Measurements from ENCODE around the gene LRRTM4.

Gene LRRTM4

GRCh38 chr2:77428946-77429345, 93.2 kb downstream of the LRRTM4 start:
- H3K36me3 Mint-ChIP-seq, result no peaks in the 10 kb centered on the region
- ATAC-seq (replicated peaks), result no peak
- no peak overlapping the region for H3K27ac Mint-ChIP-seq
- no peak for DNase-seq
- H3K4me3 Mint-ChIP-seq, result no peak overlapping the region
- no peaks in the 10 kb centered on the region for H3K27me3 Mint-ChIP-seq
- no peaks in the 10 kb centered on the region for H3K4me1 Mint-ChIP-seq
- H3K9me3 Mint-ChIP-seq, result peaks cover 3 to 4% of the 10 kb centered on the region in 2 donors

GRCh38 chr2:77421971-77422370, 100.2 kb downstream of the LRRTM4 start:
- H3K4me1 Mint-ChIP-seq, result no peaks in the 10 kb centered on the region
- H3K4me3 Mint-ChIP-seq, result no peak overlapping the region
- DNase-seq (no peak), ATAC-seq (replicated peaks) (no peak)
- no peaks in the 10 kb centered on the region for H3K27me3 Mint-ChIP-seq
- H3K9me3 Mint-ChIP-seq, result no peaks in the 10 kb centered on the region
- no peak overlapping the region for H3K27ac Mint-ChIP-seq
- H3K36me3 Mint-ChIP-seq, result no peaks in the 10 kb centered on the region

GRCh38 chr2:77418537-77418936, 103.6 kb downstream of the LRRTM4 start:
- no peaks in the 10 kb centered on the region for H3K36me3 Mint-ChIP-seq
- H3K27me3 Mint-ChIP-seq, result no peaks in the 10 kb centered on the region
- no peak for ATAC-seq (replicated peaks)
- no peaks in the 10 kb centered on the region for H3K9me3 Mint-ChIP-seq
- H3K4me1 Mint-ChIP-seq, result no peaks in the 10 kb centered on the region
- H3K27ac Mint-ChIP-seq, result no peak overlapping the region
- no peak for DNase-seq
- no peak overlapping the region for H3K4me3 Mint-ChIP-seq

GRCh38 chr2:77404189-77404588, 118.0 kb downstream of the LRRTM4 start:
- H3K27me3 Mint-ChIP-seq, result no peaks in the 10 kb centered on the region
- ATAC-seq (replicated peaks) (no peak), DNase-seq (no peak)
- H3K9me3 Mint-ChIP-seq, result peaks cover 0 to 2% of the 10 kb centered on the region in 2 donors
- H3K4me3 Mint-ChIP-seq, result no peak overlapping the region
- H3K27ac Mint-ChIP-seq, result no peak overlapping the region
- H3K36me3 Mint-ChIP-seq, result no peaks in the 10 kb centered on the region
- H3K4me1 Mint-ChIP-seq, result no peaks in the 10 kb centered on the region

GRCh38 chr2:77398970-77399600, 123.1 kb downstream of the LRRTM4 start:
- DNase-seq (no peak), ATAC-seq (replicated peaks) (no peak)
- Mint-ChIP-seq H3K9me3 (no peaks in the 10 kb centered on the region), H3K4me3 (no peak overlapping the region), H3K27me3 (no peaks in the 10 kb centered on the region), H3K4me1 (no peaks in the 10 kb centered on the region), H3K36me3 (no peaks in the 10 kb centered on the region), H3K27ac (no peak overlapping the region)

- Mint-ChIP-seq H3K4me1 (no peaks in the 10 kb centered on the region), H3K36me3 (no peaks in the 10 kb centered on the region), H3K27ac (no peak overlapping the region), H3K27me3 (no peaks in the 10 kb centered on the region), H3K9me3 (peaks cover 0 to 1% of the 10 kb centered on the region in 2 donors), H3K4me3 (no peak overlapping the region)
- ATAC-seq (replicated peaks), result no peak
- DNase-seq, result no peak
Measured at GRCh38 chr2:77397763-77398162, 124.4 kb downstream of the LRRTM4 start.

- Mint-ChIP-seq H3K27ac (no peak overlapping the region), H3K36me3 (no peaks in the 10 kb centered on the region), H3K27me3 (no peaks in the 10 kb centered on the region), H3K4me1 (no peaks in the 10 kb centered on the region), H3K4me3 (no peak overlapping the region), H3K9me3 (peaks cover 0 to 1% of the 10 kb centered on the region in 2 donors)
- ATAC-seq (replicated peaks) (no peak), DNase-seq (no peak)
Measured at GRCh38 chr2:77395011-77395410, 127.2 kb downstream of the LRRTM4 start.

- no peak overlapping the region for H3K27ac Mint-ChIP-seq
- H3K4me1 Mint-ChIP-seq, result no peaks in the 10 kb centered on the region
- H3K36me3 Mint-ChIP-seq, result no peaks in the 10 kb centered on the region
- no peaks in the 10 kb centered on the region for H3K27me3 Mint-ChIP-seq
- ATAC-seq (replicated peaks), result no peak
- no peak for DNase-seq
- no peak overlapping the region for H3K4me3 Mint-ChIP-seq
- H3K9me3 Mint-ChIP-seq, result peaks cover 0 to 1% of the 10 kb centered on the region in 2 donors
Measured at GRCh38 chr2:77391119-77391518, 131.1 kb downstream of the LRRTM4 start.

- no peak for DNase-seq
- no peaks in the 10 kb centered on the region for H3K36me3 Mint-ChIP-seq
- no peak overlapping the region for H3K4me3 Mint-ChIP-seq
- no peaks in the 10 kb centered on the region for H3K9me3 Mint-ChIP-seq
- H3K27me3 Mint-ChIP-seq, result no peaks in the 10 kb centered on the region
- no peak for ATAC-seq (replicated peaks)
- no peaks in the 10 kb centered on the region for H3K4me1 Mint-ChIP-seq
- no peak overlapping the region for H3K27ac Mint-ChIP-seq
Measured at GRCh38 chr2:77387324-77387723, 134.9 kb downstream of the LRRTM4 start.

GRCh38 chr2:77372636-77373035, 149.5 kb downstream of the LRRTM4 start:
- H3K9me3 Mint-ChIP-seq, result peaks cover 0 to 4% of the 10 kb centered on the region in 2 donors
- no peaks in the 10 kb centered on the region for H3K36me3 Mint-ChIP-seq
- ATAC-seq (replicated peaks), result no peak
- no peak overlapping the region for H3K4me3 Mint-ChIP-seq
- H3K4me1 Mint-ChIP-seq, result no peaks in the 10 kb centered on the region
- H3K27me3 Mint-ChIP-seq, result no peaks in the 10 kb centered on the region
- H3K27ac Mint-ChIP-seq, result no peak overlapping the region
- no peak for DNase-seq

GRCh38 chr2:77370511-77370910, 151.7 kb downstream of the LRRTM4 start:
- H3K4me1 Mint-ChIP-seq, result no peaks in the 10 kb centered on the region
- peaks cover 0 to 4% of the 10 kb centered on the region in 2 donors for H3K9me3 Mint-ChIP-seq
- DNase-seq (no peak), ATAC-seq (replicated peaks) (no peak)
- H3K4me3 Mint-ChIP-seq, result no peak overlapping the region
- H3K27ac Mint-ChIP-seq, result no peak overlapping the region
- no peaks in the 10 kb centered on the region for H3K36me3 Mint-ChIP-seq
- H3K27me3 Mint-ChIP-seq, result no peaks in the 10 kb centered on the region

GRCh38 chr2:77363277-77363676, 158.9 kb downstream of the LRRTM4 start:
- Mint-ChIP-seq H3K9me3 (peaks cover 1 to 3% of the 10 kb centered on the region in 2 donors), H3K27me3 (no peaks in the 10 kb centered on the region), H3K4me3 (no peak overlapping the region), H3K27ac (no peak overlapping the region), H3K4me1 (no peaks in the 10 kb centered on the region), H3K36me3 (no peaks in the 10 kb centered on the region)
- ATAC-seq (replicated peaks) (no peak), DNase-seq (no peak)

- Mint-ChIP-seq H3K9me3 (peaks cover 3 to 5% of the 10 kb centered on the region in 2 donors), H3K4me1 (no peaks in the 10 kb centered on the region), H3K27ac (no peak overlapping the region), H3K27me3 (no peaks in the 10 kb centered on the region), H3K36me3 (no peaks in the 10 kb centered on the region), H3K4me3 (no peak overlapping the region)
- ATAC-seq (replicated peaks) (no peak), DNase-seq (no peak)
Measured at GRCh38 chr2:77348821-77349220, 173.4 kb downstream of the LRRTM4 start.

- Mint-ChIP-seq H3K27ac (no peak overlapping the region), H3K27me3 (no peaks in the 10 kb centered on the region), H3K9me3 (peaks cover 9 to 30% of the 10 kb centered on the region in 2 donors), H3K4me3 (no peak overlapping the region), H3K4me1 (no peaks in the 10 kb centered on the region), H3K36me3 (no peaks in the 10 kb centered on the region)
- ATAC-seq (replicated peaks), result no peak
- DNase-seq, result no peak
Measured at GRCh38 chr2:77336013-77336412, 186.2 kb downstream of the LRRTM4 start.

- Mint-ChIP-seq H3K4me1 (no peaks in the 10 kb centered on the region), H3K27ac (no peak overlapping the region), H3K9me3 (peaks cover 5 to 12% of the 10 kb centered on the region in 2 donors), H3K27me3 (no peaks in the 10 kb centered on the region), H3K4me3 (no peak overlapping the region), H3K36me3 (no peaks in the 10 kb centered on the region)
- DNase-seq (no peak), ATAC-seq (replicated peaks) (no peak)
Measured at GRCh38 chr2:77328134-77328931, 193.8 kb downstream of the LRRTM4 start.
